WTC11 (cell line): ENCODE data around the gene ARMH1. TPM values are rescaled to one million over a fixed set of nuclear protein-coding genes. Genes with fewer than 3 reads are reported as not detected.

ENCODE experiments used
- ATAC-seq: fragments of 200-7000 bp; cut with Tn5 transposase; 2 replicates; pipeline ENCODE4 v1.10.0; 2021; ENCODE audit warnings: mild to moderate bottlenecking, moderate library complexity
- CTCF ChIA-PET: fragments of 300-600 bp; sonication (Branson Sonifier 250); formaldehyde crosslinking; loops from one replicate; lab custom pipeline; 2021; ENCODE audit warnings: antibody characterized with exemption; lab: Charles Lee
- POLR2A ChIA-PET: fragments of 350-600 bp; sonication (Branson Sonifier 250); formaldehyde crosslinking; loops from one replicate; lab custom pipeline; 2021; ENCODE audit warnings: antibody characterized with exemption; lab: Charles Lee
- DNase-seq: peaks from one replicate; pipeline ENCODE4 v3.0.0; 2021; ENCODE audit warnings: low spot score
- H3K27ac Mint-ChIP-seq: 2 replicates; pipeline ENCODE4 v1.8.0; 2021; ENCODE audit warnings: mixed read lengths
- H3K27me3 Mint-ChIP-seq: 2 replicates; pipeline ENCODE4 v1.8.0; 2021; ENCODE audit warnings: low read depth, mild to moderate bottlenecking, moderate library complexity, mixed read lengths
- H3K36me3 Mint-ChIP-seq: 2 replicates; pipeline ENCODE4 v1.8.0; 2021; ENCODE audit warnings: mixed read lengths
- H3K4me1 Mint-ChIP-seq: 2 replicates; pipeline ENCODE4 v1.8.0; 2022; ENCODE audit warnings: mixed read lengths
- H3K4me3 Mint-ChIP-seq: 2 replicates; pipeline ENCODE4 v1.8.0; 2021; ENCODE audit warnings: mild to moderate bottlenecking, moderate library complexity, mixed read lengths
- H3K9me3 Mint-ChIP-seq: 2 replicates; pipeline ENCODE4 v1.8.0; 2021; ENCODE audit warnings: mixed read lengths
- EMX1 ChIP-seq: fragments of 250-450 bp; sonication (Bioruptor Pico); IDR thresholded peaks from 2 replicates; pipeline ENCODE4 v1.8.0; 2021; ENCODE audit warnings: mild to moderate bottlenecking
- ETV6 ChIP-seq: sonication (generic); formaldehyde crosslinking; IDR thresholded peaks from 2 replicates; pipeline ENCODE4 v1.8.1; 2022; ENCODE audit warnings: mild to moderate bottlenecking, missing genetic modification reagents
- FOXJ3 ChIP-seq: sonication (generic); formaldehyde crosslinking; IDR thresholded peaks from 2 replicates; pipeline ENCODE4 v1.9.0; 2021; ENCODE audit warnings: missing genetic modification reagents, mild to moderate bottlenecking, borderline replicate concordance
- FOXK1 ChIP-seq: sonication (generic); formaldehyde crosslinking; IDR thresholded peaks from 2 replicates; pipeline ENCODE4 v1.8.0; 2022; ENCODE audit warnings: mild to moderate bottlenecking, moderate library complexity, missing genetic modification reagents
- MYBL2 ChIP-seq: sonication (generic); formaldehyde crosslinking; IDR thresholded peaks from 2 replicates; pipeline ENCODE4 v1.8.1; 2023; ENCODE audit warnings: mild to moderate bottlenecking, moderate library complexity, missing genetic modification reagents
- NFE2L1 ChIP-seq: sonication (generic); formaldehyde crosslinking; IDR thresholded peaks from 2 replicates; pipeline ENCODE4 v1.8.1; 2023; ENCODE audit warnings: missing genetic modification reagents
- NR2C2 ChIP-seq: sonication (generic); formaldehyde crosslinking; IDR thresholded peaks from 2 replicates; pipeline ENCODE4 v1.8.0; 2022; ENCODE audit warnings: mild to moderate bottlenecking, missing genetic modification reagents
- NR3C1 ChIP-seq: sonication (generic); formaldehyde crosslinking; conservative IDR thresholded peaks from 2 replicates; pipeline ENCODE4 v1.8.1; 2023; ENCODE audit warnings: low read depth, mild to moderate bottlenecking, missing genetic modification reagents
- OVOL2 ChIP-seq: fragments of 250-450 bp; sonication (Bioruptor Pico); IDR thresholded peaks from 2 replicates; pipeline ENCODE4 v1.9.0; 2021; ENCODE audit warnings: mild to moderate bottlenecking, borderline replicate concordance
- RELA ChIP-seq: sonication (generic); formaldehyde crosslinking; IDR thresholded peaks from 2 replicates; pipeline ENCODE4 v1.8.1; 2022; ENCODE audit warnings: missing genetic modification reagents, mild to moderate bottlenecking, borderline replicate concordance
- RORB ChIP-seq: fragments of 250-450 bp; sonication (Bioruptor Pico); IDR thresholded peaks from 2 replicates; pipeline ENCODE4 v1.9.0; 2021; ENCODE audit warnings: mild to moderate bottlenecking
- SOX15 ChIP-seq: fragments of 250-450 bp; sonication (Bioruptor Pico); IDR thresholded peaks from 2 replicates; pipeline ENCODE4 v1.9.0; 2021; ENCODE audit warnings: mild to moderate bottlenecking
- TEAD1 ChIP-seq: sonication (generic); formaldehyde crosslinking; IDR thresholded peaks from 2 replicates; pipeline ENCODE4 v1.8.0; 2022; ENCODE audit warnings: mild to moderate bottlenecking, missing genetic modification reagents
- TEAD4 ChIP-seq: sonication (generic); formaldehyde crosslinking; IDR thresholded peaks from 2 replicates; pipeline ENCODE4 v1.8.0; 2022; ENCODE audit warnings: mild to moderate bottlenecking, missing genetic modification reagents
- ZBTB21 ChIP-seq: sonication (generic); formaldehyde crosslinking; IDR thresholded peaks from 2 replicates; pipeline ENCODE4 v1.8.1; 2023; ENCODE audit warnings: mild to moderate bottlenecking, missing genetic modification reagents, borderline replicate concordance
- ZBTB43 ChIP-seq: sonication (generic); formaldehyde crosslinking; IDR thresholded peaks from 2 replicates; pipeline ENCODE4 v1.8.1; 2023; ENCODE audit warnings: mild to moderate bottlenecking, missing genetic modification reagents
- ZNF263 ChIP-seq: sonication (generic); formaldehyde crosslinking; IDR thresholded peaks from 2 replicates; pipeline ENCODE4 v1.8.1; 2022; ENCODE audit warnings: low read depth, mild to moderate bottlenecking, moderate library complexity, missing genetic modification reagents
- ZNF423 ChIP-seq: fragments of 250-450 bp; sonication (Bioruptor Pico); IDR thresholded peaks from 2 replicates; pipeline ENCODE4 v2.1.2; 2022; ENCODE audit warnings: mild to moderate bottlenecking, moderate library complexity
- ZNF671 ChIP-seq: fragments of 250-450 bp; sonication (Bioruptor Pico); IDR thresholded peaks from 2 replicates; pipeline ENCODE4 v1.8.0; 2021; ENCODE audit warnings: mild to moderate bottlenecking
- total RNA-seq: library from RNA; stranded (reverse); gene quantifications from 3 replicates; pipeline ENCODE4 v1.2.3, GENCODE V29; 2021
- TF ChIP-seq, protein P1 (sequence below): sonication (generic); formaldehyde crosslinking; IDR thresholded peaks from 2 replicates; pipeline ENCODE4 v1.8.1; 2023; ENCODE audit warnings: mild to moderate bottlenecking, missing genetic modification reagents, borderline replicate concordance
- TF ChIP-seq, protein P2 (sequence below): sonication (generic); formaldehyde crosslinking; IDR thresholded peaks from 2 replicates; pipeline ENCODE4 v1.8.1; 2023; ENCODE audit warnings: mild to moderate bottlenecking, missing genetic modification reagents, moderate library complexity
- TF ChIP-seq, protein P3 (sequence below): fragments of 250-450 bp; sonication (Bioruptor Pico); IDR thresholded peaks from 2 replicates; pipeline ENCODE4 v1.9.0; 2021; ENCODE audit warnings: moderate library complexity, mild to moderate bottlenecking, inconsistent platforms, borderline replicate concordance
- TF ChIP-seq, protein P4 (sequence below): sonication (generic); formaldehyde crosslinking; IDR thresholded peaks from 2 replicates; pipeline ENCODE4 v1.8.0; 2022; ENCODE audit warnings: missing genetic modification reagents
- TF ChIP-seq, protein P5 (sequence below): sonication (generic); formaldehyde crosslinking; conservative IDR thresholded peaks from 2 replicates; pipeline ENCODE4 v1.8.1; 2023; ENCODE audit warnings: mild to moderate bottlenecking, low read depth, missing genetic modification reagents, moderate library complexity

The ARMH1 gene
- total RNA-seq, 1 experiment from 2014 or later, result 0.74 TPM

DNA sequence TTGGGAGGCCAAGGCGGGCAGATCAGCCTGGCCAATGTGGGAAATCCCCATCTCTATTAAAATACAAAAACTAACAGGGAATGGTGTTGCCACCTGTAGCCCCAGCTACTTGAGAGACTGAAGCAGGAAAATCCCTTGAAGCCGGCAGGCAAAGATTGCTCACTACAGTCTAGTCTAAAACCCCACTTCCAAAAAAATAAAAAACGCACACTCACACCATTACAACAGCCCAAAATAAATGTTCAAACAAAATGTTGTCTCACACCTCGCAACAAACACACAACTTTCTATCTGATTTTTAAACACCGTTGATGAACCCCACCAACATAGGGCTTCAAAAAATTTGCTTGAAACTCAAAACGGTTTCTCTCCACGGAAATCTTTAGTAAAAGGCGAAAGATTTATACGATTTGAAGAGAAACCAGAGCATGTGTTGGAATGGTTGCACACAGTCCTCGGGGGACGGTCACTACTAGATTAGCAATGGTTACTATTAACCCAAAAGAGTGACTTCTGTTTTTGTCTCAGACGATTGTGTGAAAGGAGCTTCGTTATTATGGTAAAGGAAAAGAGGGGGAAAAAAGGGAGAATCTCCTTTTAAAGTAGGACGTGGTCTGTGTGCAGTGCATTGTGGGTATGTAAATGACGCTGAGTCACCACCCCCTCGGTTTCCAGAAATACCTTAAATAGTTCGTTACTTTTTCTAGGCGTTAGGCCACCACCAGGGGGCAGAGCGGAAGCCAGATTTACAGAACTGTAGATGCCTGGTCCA, 56.4 kb downstream of the ARMH1 start, which contains the start of gene RNU5D-1:
RNU5D-1 (minus strand) TSS at position 430 of the 772 bp plus-strand sequence.
- Mint-ChIP-seq H3K4me1 (peaks cover 22% of the 10 kb centered on the region), H3K9me3 (peaks cover 3% of the 10 kb centered on the region; the same call in 1 of the 2 replicates)
- CTCF ChIA-PET, result interaction anchor here (0.6 to 3.5 kb wide), 19 partner anchors 9 to 573 kb away, joined by 3 to 40 read pairs (median 6); partner anchors contain the start of genes BTBD19, DYNLT4, EIF2B3 and KIF2C
- TF ChIP-seq EMX1 (CRISPR knock-in tag) (peak; percentile 99), ETV6 (CRISPR knock-in tag) (no peak), NR3C1 (CRISPR knock-in tag) (no peak), MYBL2 (CRISPR knock-in tag) (no peak), OVOL2 (CRISPR knock-in tag) (no peak; the same call in 1 of the 2 replicates), RORB (CRISPR knock-in tag) (no peak), ZNF263 (no peak), NR2C2 (CRISPR knock-in tag) (no peak), TEAD1 (CRISPR knock-in tag) (peak; percentile 24; the same call in 1 of the 2 replicates), ZBTB43 (CRISPR knock-in tag) (peak; percentile 75; the same call in 1 of the 2 replicates), NFE2L1 (peak; percentile 65; the same call in 1 of the 2 replicates), FOXJ3 (CRISPR knock-in tag) (peak; percentile 78; the same call in 1 of the 2 replicates), SOX15 (CRISPR knock-in tag) (0 out of 2 replicates have a peak, but pooled peaks have one; percentile 62), FOXK1 (CRISPR knock-in tag) (no peak), TEAD4 (CRISPR knock-in tag) (no peak), ZBTB21 (CRISPR knock-in tag) (no peak), ZNF423 (CRISPR knock-in tag) (no peak), ZNF671 (peak; percentile 98), RELA (CRISPR knock-in tag) (no peak)
- TF ChIP-seq, protein P1, sequence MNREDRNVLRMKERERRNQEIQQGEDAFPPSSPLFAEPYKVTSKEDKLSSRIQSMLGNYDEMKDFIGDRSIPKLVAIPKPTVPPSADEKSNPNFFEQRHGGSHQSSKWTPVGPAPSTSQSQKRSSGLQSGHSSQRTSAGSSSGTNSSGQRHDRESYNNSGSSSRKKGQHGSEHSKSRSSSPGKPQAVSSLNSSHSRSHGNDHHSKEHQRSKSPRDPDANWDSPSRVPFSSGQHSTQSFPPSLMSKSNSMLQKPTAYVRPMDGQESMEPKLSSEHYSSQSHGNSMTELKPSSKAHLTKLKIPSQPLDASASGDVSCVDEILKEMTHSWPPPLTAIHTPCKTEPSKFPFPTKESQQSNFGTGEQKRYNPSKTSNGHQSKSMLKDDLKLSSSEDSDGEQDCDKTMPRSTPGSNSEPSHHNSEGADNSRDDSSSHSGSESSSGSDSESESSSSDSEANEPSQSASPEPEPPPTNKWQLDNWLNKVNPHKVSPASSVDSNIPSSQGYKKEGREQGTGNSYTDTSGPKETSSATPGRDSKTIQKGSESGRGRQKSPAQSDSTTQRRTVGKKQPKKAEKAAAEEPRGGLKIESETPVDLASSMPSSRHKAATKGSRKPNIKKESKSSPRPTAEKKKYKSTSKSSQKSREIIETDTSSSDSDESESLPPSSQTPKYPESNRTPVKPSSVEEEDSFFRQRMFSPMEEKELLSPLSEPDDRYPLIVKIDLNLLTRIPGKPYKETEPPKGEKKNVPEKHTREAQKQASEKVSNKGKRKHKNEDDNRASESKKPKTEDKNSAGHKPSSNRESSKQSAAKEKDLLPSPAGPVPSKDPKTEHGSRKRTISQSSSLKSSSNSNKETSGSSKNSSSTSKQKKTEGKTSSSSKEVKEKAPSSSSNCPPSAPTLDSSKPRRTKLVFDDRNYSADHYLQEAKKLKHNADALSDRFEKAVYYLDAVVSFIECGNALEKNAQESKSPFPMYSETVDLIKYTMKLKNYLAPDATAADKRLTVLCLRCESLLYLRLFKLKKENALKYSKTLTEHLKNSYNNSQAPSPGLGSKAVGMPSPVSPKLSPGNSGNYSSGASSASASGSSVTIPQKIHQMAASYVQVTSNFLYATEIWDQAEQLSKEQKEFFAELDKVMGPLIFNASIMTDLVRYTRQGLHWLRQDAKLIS (CRISPR knock-in tag), result no peak
- TF ChIP-seq, protein P2, sequence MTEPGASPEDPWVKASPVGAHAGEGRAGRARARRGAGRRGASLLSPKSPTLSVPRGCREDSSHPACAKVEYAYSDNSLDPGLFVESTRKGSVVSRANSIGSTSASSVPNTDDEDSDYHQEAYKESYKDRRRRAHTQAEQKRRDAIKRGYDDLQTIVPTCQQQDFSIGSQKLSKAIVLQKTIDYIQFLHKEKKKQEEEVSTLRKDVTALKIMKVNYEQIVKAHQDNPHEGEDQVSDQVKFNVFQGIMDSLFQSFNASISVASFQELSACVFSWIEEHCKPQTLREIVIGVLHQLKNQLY (CRISPR knock-in tag), result no peak
- TF ChIP-seq, protein P3, sequence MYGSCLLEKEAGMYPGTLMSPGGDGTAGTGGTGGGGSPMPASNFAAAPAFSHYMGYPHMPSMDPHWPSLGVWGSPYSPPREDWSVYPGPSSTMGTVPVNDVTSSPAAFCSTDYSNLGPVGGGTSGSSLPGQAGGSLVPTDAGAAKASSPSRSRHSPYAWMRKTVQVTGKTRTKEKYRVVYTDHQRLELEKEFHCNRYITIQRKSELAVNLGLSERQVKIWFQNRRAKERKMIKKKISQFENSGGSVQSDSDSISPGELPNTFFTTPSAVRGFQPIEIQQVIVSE, result peak; percentile 93; the same call in 1 of the 2 replicates
- TF ChIP-seq, protein P4, sequence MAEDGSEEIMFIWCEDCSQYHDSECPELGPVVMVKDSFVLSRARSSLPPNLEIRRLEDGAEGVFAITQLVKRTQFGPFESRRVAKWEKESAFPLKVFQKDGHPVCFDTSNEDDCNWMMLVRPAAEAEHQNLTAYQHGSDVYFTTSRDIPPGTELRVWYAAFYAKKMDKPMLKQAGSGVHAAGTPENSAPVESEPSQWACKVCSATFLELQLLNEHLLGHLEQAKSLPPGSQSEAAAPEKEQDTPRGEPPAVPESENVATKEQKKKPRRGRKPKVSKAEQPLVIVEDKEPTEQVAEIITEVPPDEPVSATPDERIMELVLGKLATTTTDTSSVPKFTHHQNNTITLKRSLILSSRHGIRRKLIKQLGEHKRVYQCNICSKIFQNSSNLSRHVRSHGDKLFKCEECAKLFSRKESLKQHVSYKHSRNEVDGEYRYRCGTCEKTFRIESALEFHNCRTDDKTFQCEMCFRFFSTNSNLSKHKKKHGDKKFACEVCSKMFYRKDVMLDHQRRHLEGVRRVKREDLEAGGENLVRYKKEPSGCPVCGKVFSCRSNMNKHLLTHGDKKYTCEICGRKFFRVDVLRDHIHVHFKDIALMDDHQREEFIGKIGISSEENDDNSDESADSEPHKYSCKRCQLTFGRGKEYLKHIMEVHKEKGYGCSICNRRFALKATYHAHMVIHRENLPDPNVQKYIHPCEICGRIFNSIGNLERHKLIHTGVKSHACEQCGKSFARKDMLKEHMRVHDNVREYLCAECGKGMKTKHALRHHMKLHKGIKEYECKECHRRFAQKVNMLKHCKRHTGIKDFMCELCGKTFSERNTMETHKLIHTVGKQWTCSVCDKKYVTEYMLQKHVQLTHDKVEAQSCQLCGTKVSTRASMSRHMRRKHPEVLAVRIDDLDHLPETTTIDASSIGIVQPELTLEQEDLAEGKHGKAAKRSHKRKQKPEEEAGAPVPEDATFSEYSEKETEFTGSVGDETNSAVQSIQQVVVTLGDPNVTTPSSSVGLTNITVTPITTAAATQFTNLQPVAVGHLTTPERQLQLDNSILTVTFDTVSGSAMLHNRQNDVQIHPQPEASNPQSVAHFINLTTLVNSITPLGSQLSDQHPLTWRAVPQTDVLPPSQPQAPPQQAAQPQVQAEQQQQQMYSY (CRISPR knock-in tag), result no peak
- TF ChIP-seq, protein P5, sequence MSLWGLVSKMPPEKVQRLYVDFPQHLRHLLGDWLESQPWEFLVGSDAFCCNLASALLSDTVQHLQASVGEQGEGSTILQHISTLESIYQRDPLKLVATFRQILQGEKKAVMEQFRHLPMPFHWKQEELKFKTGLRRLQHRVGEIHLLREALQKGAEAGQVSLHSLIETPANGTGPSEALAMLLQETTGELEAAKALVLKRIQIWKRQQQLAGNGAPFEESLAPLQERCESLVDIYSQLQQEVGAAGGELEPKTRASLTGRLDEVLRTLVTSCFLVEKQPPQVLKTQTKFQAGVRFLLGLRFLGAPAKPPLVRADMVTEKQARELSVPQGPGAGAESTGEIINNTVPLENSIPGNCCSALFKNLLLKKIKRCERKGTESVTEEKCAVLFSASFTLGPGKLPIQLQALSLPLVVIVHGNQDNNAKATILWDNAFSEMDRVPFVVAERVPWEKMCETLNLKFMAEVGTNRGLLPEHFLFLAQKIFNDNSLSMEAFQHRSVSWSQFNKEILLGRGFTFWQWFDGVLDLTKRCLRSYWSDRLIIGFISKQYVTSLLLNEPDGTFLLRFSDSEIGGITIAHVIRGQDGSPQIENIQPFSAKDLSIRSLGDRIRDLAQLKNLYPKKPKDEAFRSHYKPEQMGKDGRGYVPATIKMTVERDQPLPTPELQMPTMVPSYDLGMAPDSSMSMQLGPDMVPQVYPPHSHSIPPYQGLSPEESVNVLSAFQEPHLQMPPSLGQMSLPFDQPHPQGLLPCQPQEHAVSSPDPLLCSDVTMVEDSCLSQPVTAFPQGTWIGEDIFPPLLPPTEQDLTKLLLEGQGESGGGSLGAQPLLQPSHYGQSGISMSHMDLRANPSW (CRISPR knock-in tag), result no peak

More for the DNA sequence above, 56.4 kb downstream of the ARMH1 start, which contains the start of gene RNU5D-1:
- POLR2A ChIA-PET, result interaction anchor here (0.6 to 1.9 kb wide), 10 partner anchors 9 to 281 kb away, joined by 3 to 35 read pairs (median 4); partner anchors contain the start of genes BTBD19, RPS8 and UROD
- Mint-ChIP-seq H3K4me3 (peak within 1 kb of the TSS; percentile 25), H3K36me3 (no peaks in the 10 kb centered on the region), H3K27ac (peak within 1 kb of the TSS; percentile 100), H3K27me3 (no peaks in the 10 kb centered on the region)
- DNase-seq, result peak; percentile 93
- ATAC-seq, result peak; percentile 79
